Memory B cell (primary cell): ENCODE data around the gene MCM3.

Source experiments
- ATAC-seq: fragments of 150-1000 bp; cut with Tn5 transposase; 2 replicates; pipeline ENCODE4 v1.10.0; 2021; ENCODE audit warnings: low read depth, mild to moderate bottlenecking, moderate library complexity
- DNase-seq, 2 donors: peaks; one replicate each; pipeline ENCODE4 v3.0.0; 2022; ENCODE audit warnings: low spot score in 2 of 2
- H3K27ac Mint-ChIP-seq: one replicate; pipeline ENCODE4 v1.8.0; 2022; ENCODE audit warnings: mild to moderate bottlenecking, moderate library complexity, mixed read lengths
- H3K27me3 Mint-ChIP-seq: one replicate; pipeline ENCODE4 v1.8.0; 2022; ENCODE audit warnings: mixed read lengths
- H3K36me3 Mint-ChIP-seq: one replicate; pipeline ENCODE4 v1.8.0; 2022; ENCODE audit warnings: mild to moderate bottlenecking, mixed read lengths
- H3K4me1 Mint-ChIP-seq: one replicate; pipeline ENCODE4 v1.8.0; 2022; ENCODE audit warnings: mixed read lengths
- H3K4me3 Mint-ChIP-seq: one replicate; pipeline ENCODE4 v1.8.0; 2022; ENCODE audit warnings: mild to moderate bottlenecking, moderate library complexity, mixed read lengths
- H3K9me3 Mint-ChIP-seq: one replicate; pipeline ENCODE4 v1.8.0; 2022; ENCODE audit warnings: mixed read lengths

The MCM3 gene

GRCh38 chr6:52251113-52251512 lies 33.4 kb downstream of the MCM3 start:
- no peak overlapping the region for H3K27ac Mint-ChIP-seq
- no peak for DNase-seq

GRCh38 chr6:52249078-52249477 lies 35.5 kb downstream of the MCM3 start:
- Mint-ChIP-seq H3K4me1 (peaks cover 2% of the 10 kb centered on the region), H3K9me3 (no peaks in the 10 kb centered on the region), H3K4me3 (no peak overlapping the region), H3K27me3 (peaks cover 17% of the 10 kb centered on the region), H3K27ac (no peak overlapping the region), H3K36me3 (no peaks in the 10 kb centered on the region)
- DNase-seq (no peak), ATAC-seq (no peak)

More at GRCh38 chr6:52251113-52251512, 33.4 kb downstream of the MCM3 start:
- H3K36me3 Mint-ChIP-seq = no peaks in the 10 kb centered on the region
- no peaks in the 10 kb centered on the region for H3K9me3 Mint-ChIP-seq
- H3K27me3 Mint-ChIP-seq = peaks cover 22% of the 10 kb centered on the region
- peaks cover 2% of the 10 kb centered on the region for H3K4me1 Mint-ChIP-seq
- no peak overlapping the region for H3K4me3 Mint-ChIP-seq
- ATAC-seq = no peak

GRCh38 chr6:52245425-52245824 lies 39.1 kb downstream of the MCM3 start:
- Mint-ChIP-seq H3K4me1 (no peaks in the 10 kb centered on the region), H3K9me3 (no peaks in the 10 kb centered on the region), H3K27me3 (peaks cover 12% of the 10 kb centered on the region), H3K27ac (no peak overlapping the region), H3K4me3 (no peak overlapping the region), H3K36me3 (no peaks in the 10 kb centered on the region)
- ATAC-seq (no peak), DNase-seq (no peak)

- Mint-ChIP-seq H3K4me1 (no peaks in the 10 kb centered on the region), H3K9me3 (no peaks in the 10 kb centered on the region), H3K4me3 (no peak within 1 kb of the TSS), H3K27ac (no peak within 1 kb of the TSS), H3K27me3 (peaks cover 10% of the 10 kb centered on the region), H3K36me3 (no peaks in the 10 kb centered on the region)
- no peak for DNase-seq
- ATAC-seq = no peak
These were observed 40.1 kb downstream of the MCM3 start, which contains the start of gene IL17F for GRCh38 chr6:52244400-52244799. Gene IL17F, minus strand, starts transcription at chr6:52244500. Its CDS starts 71 bp downstream, at chr6:52244429.

GRCh38 chr6:52243282-52243893 lies 41.2 kb downstream of the MCM3 start:
- no peaks in the 10 kb centered on the region for H3K9me3 Mint-ChIP-seq
- H3K4me3 Mint-ChIP-seq = no peak overlapping the region
- H3K4me1 Mint-ChIP-seq = no peaks in the 10 kb centered on the region
- H3K27ac Mint-ChIP-seq = no peak overlapping the region
- ATAC-seq (no peak), DNase-seq (no peak)
- H3K36me3 Mint-ChIP-seq = no peaks in the 10 kb centered on the region
- H3K27me3 Mint-ChIP-seq = peaks cover 5% of the 10 kb centered on the region

- DNase-seq (no peak), ATAC-seq (no peak)
- Mint-ChIP-seq H3K4me3 (no peak overlapping the region), H3K36me3 (no peaks in the 10 kb centered on the region), H3K27me3 (peaks cover 4% of the 10 kb centered on the region), H3K9me3 (no peaks in the 10 kb centered on the region), H3K4me1 (no peaks in the 10 kb centered on the region), H3K27ac (no peak overlapping the region)
These were observed 42.7 kb downstream of the MCM3 start for GRCh38 chr6:52241819-52242218.

GRCh38 chr6:52233975-52234823 lies 50.3 kb downstream of the MCM3 start:
- ATAC-seq = no peak
- no peaks in the 10 kb centered on the region for H3K36me3 Mint-ChIP-seq
- no peaks in the 10 kb centered on the region for H3K4me1 Mint-ChIP-seq
- no peak for DNase-seq
- H3K27ac Mint-ChIP-seq = no peak overlapping the region
- H3K4me3 Mint-ChIP-seq = no peak overlapping the region
- peaks cover 7% of the 10 kb centered on the region for H3K27me3 Mint-ChIP-seq
- H3K9me3 Mint-ChIP-seq = no peaks in the 10 kb centered on the region

- H3K4me1 Mint-ChIP-seq = no peaks in the 10 kb centered on the region
These were observed 51.5 kb downstream of the MCM3 start for GRCh38 chr6:52233005-52233404.

GRCh38 chr6:52231406-52232127 lies 53.0 kb downstream of the MCM3 start:
- DNase-seq (no peak), ATAC-seq (no peak)
- Mint-ChIP-seq H3K4me3 (no peak overlapping the region), H3K27me3 (peaks cover 3% of the 10 kb centered on the region), H3K4me1 (no peaks in the 10 kb centered on the region), H3K36me3 (no peaks in the 10 kb centered on the region), H3K9me3 (no peaks in the 10 kb centered on the region), H3K27ac (no peak overlapping the region)

More at GRCh38 chr6:52233005-52233404, 51.5 kb downstream of the MCM3 start:
- Mint-ChIP-seq H3K36me3 (no peaks in the 10 kb centered on the region), H3K27me3 (peaks cover 7% of the 10 kb centered on the region), H3K27ac (no peak overlapping the region), H3K4me3 (no peak overlapping the region), H3K9me3 (no peaks in the 10 kb centered on the region)
- no peak for DNase-seq
- ATAC-seq = no peak

GRCh38 chr6:52230685-52231084 lies 53.9 kb downstream of the MCM3 start:
- H3K27ac Mint-ChIP-seq = no peak overlapping the region
- H3K4me3 Mint-ChIP-seq = no peak overlapping the region
- no peaks in the 10 kb centered on the region for H3K9me3 Mint-ChIP-seq
- no peaks in the 10 kb centered on the region for H3K4me1 Mint-ChIP-seq
- DNase-seq (no peak), ATAC-seq (no peak)
- H3K27me3 Mint-ChIP-seq = peaks cover 3% of the 10 kb centered on the region
- H3K36me3 Mint-ChIP-seq = no peaks in the 10 kb centered on the region

- no peak overlapping the region for H3K27ac Mint-ChIP-seq
- DNase-seq (no peak), ATAC-seq (no peak)
- H3K4me1 Mint-ChIP-seq = no peaks in the 10 kb centered on the region
- H3K4me3 Mint-ChIP-seq = no peak overlapping the region
- peaks cover 6% of the 10 kb centered on the region for H3K27me3 Mint-ChIP-seq
- no peaks in the 10 kb centered on the region for H3K9me3 Mint-ChIP-seq
- H3K36me3 Mint-ChIP-seq = no peaks in the 10 kb centered on the region
These were observed 57.0 kb downstream of the MCM3 start for GRCh38 chr6:52227495-52227894.

- H3K36me3 Mint-ChIP-seq = no peaks in the 10 kb centered on the region
- DNase-seq (no peak), ATAC-seq (no peak)
- no peaks in the 10 kb centered on the region for H3K4me1 Mint-ChIP-seq
- no peak overlapping the region for H3K4me3 Mint-ChIP-seq
- H3K27ac Mint-ChIP-seq = no peak overlapping the region
- H3K27me3 Mint-ChIP-seq = peaks cover 7% of the 10 kb centered on the region
- no peaks in the 10 kb centered on the region for H3K9me3 Mint-ChIP-seq
These were observed 63.2 kb downstream of the MCM3 start for GRCh38 chr6:52221302-52221701.

GRCh38 chr6:52217761-52218160 lies 66.8 kb downstream of the MCM3 start:
- Mint-ChIP-seq H3K4me1 (no peaks in the 10 kb centered on the region), H3K36me3 (no peaks in the 10 kb centered on the region), H3K27ac (no peak overlapping the region), H3K4me3 (no peak overlapping the region), H3K27me3 (peaks cover 1% of the 10 kb centered on the region), H3K9me3 (no peaks in the 10 kb centered on the region)
- no peak for ATAC-seq
- no peak for DNase-seq

GRCh38 chr6:52216932-52217575 lies 67.5 kb downstream of the MCM3 start:
- ATAC-seq (no peak), DNase-seq (no peak)
- peaks cover 3% of the 10 kb centered on the region for H3K27me3 Mint-ChIP-seq
- H3K4me3 Mint-ChIP-seq = no peak overlapping the region
- no peaks in the 10 kb centered on the region for H3K9me3 Mint-ChIP-seq
- H3K27ac Mint-ChIP-seq = no peak overlapping the region
- no peaks in the 10 kb centered on the region for H3K4me1 Mint-ChIP-seq
- no peaks in the 10 kb centered on the region for H3K36me3 Mint-ChIP-seq
